RWPE2 (cell line): Measurements from ENCODE around the gene MYCBPAP.

Source experiments
- ATAC-seq: fragments of 200-7000 bp; cut with Tn5 transposase; 3 replicates; pipeline ENCODE4 v1.9.1; 2021; ENCODE audit warnings: low read depth
- DNase-seq: peaks from one replicate; pipeline ENCODE4 v3.0.0-alpha.2; 2020; ENCODE audit warnings: low spot score
- H3K27ac ChIP-seq: fragments of 450-650 bp; 2 replicates; pipeline ENCODE4 v1.5.1; 2017; ENCODE audit warnings: mild to moderate bottlenecking; ENCODE audit not compliant: poor library complexity, severe bottlenecking
- H3K27me3 ChIP-seq: fragments of 250-450 bp; sonication (Bioruptor Pico); 2 replicates; pipeline ENCODE4 v1.5.1; 2021; ENCODE audit warnings: mild to moderate bottlenecking, moderate library complexity; ENCODE audit not compliant: insufficient read depth, poor library complexity, severe bottlenecking
- H3K36me3 ChIP-seq: fragments of 250-450 bp; sonication (Bioruptor Pico); 2 replicates; pipeline ENCODE4 v1.5.1; 2020; ENCODE audit warnings: low read depth, mild to moderate bottlenecking, moderate library complexity
- H3K4me1 ChIP-seq: fragments of 250-450 bp; sonication (Bioruptor Pico); 2 replicates; pipeline ENCODE4 v1.5.1; 2021; ENCODE audit warnings: mild to moderate bottlenecking, moderate library complexity; ENCODE audit not compliant: insufficient read depth, poor library complexity, severe bottlenecking
- H3K4me3 ChIP-seq: fragments of 250-450 bp; sonication (Bioruptor Pico); 2 replicates; pipeline ENCODE4 v1.5.1; 2021; ENCODE audit warnings: mild to moderate bottlenecking, moderate library complexity; ENCODE audit not compliant: severe bottlenecking
- H3K9me3 ChIP-seq: fragments of 250-450 bp; sonication (Bioruptor Pico); 2 replicates; pipeline ENCODE4 v1.5.1; 2021; ENCODE audit warnings: mild to moderate bottlenecking, moderate library complexity; ENCODE audit not compliant: severe bottlenecking
- TF ChIP-seq, protein P1 (sequence below): fragments of 450-650 bp; IDR thresholded peaks from one replicate; pipeline ENCODE4 v1.5.1; 2017; ENCODE audit warnings: mild to moderate bottlenecking, moderate library complexity; ENCODE audit not compliant: poor library complexity, severe bottlenecking

Gene MYCBPAP

DNA sequence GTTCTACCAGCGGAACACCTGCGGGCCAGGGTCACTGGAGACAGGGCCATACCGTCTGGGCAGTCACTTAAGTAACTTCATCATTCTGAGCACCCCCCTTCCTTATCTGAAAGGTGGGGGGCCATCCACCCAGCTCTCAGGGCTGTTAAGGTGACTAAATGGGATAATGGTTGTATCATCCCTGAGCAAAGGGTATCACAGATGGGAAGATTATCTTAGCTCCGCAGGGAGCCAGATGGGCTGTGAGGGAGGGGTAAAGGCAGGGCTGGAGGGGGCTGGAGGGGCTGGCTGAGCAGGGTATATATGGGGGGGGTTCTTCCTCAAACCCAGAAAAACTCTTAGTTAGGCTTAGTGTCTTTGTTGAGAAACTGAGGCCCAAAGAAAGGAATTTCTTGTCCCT, 49.4 kb downstream of the MYCBPAP start:
- ATAC-seq: no peak
- no peaks in the 10 kb centered on the region for H3K9me3 ChIP-seq
- peaks cover 23% of the 10 kb centered on the region for H3K27me3 ChIP-seq
- no peaks in the 10 kb centered on the region for H3K4me1 ChIP-seq
- no peak for DNase-seq
- H3K27ac ChIP-seq: no peak overlapping the region
- TF ChIP-seq, protein P1, sequence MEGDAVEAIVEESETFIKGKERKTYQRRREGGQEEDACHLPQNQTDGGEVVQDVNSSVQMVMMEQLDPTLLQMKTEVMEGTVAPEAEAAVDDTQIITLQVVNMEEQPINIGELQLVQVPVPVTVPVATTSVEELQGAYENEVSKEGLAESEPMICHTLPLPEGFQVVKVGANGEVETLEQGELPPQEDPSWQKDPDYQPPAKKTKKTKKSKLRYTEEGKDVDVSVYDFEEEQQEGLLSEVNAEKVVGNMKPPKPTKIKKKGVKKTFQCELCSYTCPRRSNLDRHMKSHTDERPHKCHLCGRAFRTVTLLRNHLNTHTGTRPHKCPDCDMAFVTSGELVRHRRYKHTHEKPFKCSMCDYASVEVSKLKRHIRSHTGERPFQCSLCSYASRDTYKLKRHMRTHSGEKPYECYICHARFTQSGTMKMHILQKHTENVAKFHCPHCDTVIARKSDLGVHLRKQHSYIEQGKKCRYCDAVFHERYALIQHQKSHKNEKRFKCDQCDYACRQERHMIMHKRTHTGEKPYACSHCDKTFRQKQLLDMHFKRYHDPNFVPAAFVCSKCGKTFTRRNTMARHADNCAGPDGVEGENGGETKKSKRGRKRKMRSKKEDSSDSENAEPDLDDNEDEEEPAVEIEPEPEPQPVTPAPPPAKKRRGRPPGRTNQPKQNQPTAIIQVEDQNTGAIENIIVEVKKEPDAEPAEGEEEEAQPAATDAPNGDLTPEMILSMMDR: no peak
- H3K4me3 ChIP-seq: no peak overlapping the region
- H3K36me3 ChIP-seq: no peaks in the 10 kb centered on the region

DNA sequence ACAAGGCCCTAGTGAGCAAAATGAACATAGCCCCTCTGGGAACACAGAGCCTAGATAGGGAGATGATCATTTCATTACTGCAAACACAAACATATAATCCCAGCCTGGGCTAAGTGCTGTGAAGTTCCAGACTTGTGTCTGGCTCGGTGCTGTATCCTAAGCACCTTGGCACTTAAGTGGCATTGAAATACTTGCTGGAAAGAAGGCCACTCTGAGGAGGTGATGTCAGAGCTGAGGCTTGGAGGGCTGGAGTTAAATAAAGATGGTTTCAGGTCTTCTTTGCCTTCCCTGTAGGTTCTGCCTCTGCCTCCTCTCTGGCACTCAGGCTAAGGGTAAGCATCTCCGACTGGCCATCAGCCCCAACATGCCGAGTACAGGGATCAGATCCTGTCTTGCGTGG, 49.9 kb downstream of the MYCBPAP start:
- H3K4me3 ChIP-seq: no peak overlapping the region
- peaks cover 28% of the 10 kb centered on the region for H3K27me3 ChIP-seq

DNA sequence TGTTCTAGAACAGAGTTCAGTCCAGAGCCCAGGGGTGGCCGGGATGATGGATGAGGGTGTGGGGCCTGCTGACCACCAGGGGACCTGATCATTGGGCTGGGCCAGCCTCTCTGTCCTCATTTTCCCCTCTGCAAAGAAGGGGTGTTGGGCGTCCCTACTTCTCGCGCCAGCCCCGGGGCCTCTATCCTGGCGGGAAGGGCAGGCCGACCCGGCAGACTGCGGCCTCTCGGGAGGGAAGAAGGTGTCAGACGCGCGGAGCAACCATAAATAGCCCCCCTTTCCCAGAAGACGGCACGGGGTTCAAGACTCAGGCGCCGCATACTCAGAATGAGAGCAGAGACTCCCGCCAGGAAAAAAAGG, 50.3 kb downstream of the MYCBPAP start:
- Histone ChIP-seq H3K36me3 (no peaks in the 10 kb centered on the region), H3K27me3 (peaks cover 33% of the 10 kb centered on the region), H3K4me3 (no peak overlapping the region), H3K4me1 (no peaks in the 10 kb centered on the region), H3K27ac (no peak overlapping the region), H3K9me3 (no peaks in the 10 kb centered on the region)
- DNase-seq (no peak), ATAC-seq (no peak)
- TF ChIP-seq, protein P1: no peak

More for the DNA sequence above, 49.9 kb downstream of the MYCBPAP start:
- DNase-seq (no peak), ATAC-seq (no peak)
- no peaks in the 10 kb centered on the region for H3K36me3 ChIP-seq
- no peaks in the 10 kb centered on the region for H3K4me1 ChIP-seq
- no peaks in the 10 kb centered on the region for H3K9me3 ChIP-seq
- no peak overlapping the region for H3K27ac ChIP-seq
- TF ChIP-seq, protein P1: no peak

DNA sequence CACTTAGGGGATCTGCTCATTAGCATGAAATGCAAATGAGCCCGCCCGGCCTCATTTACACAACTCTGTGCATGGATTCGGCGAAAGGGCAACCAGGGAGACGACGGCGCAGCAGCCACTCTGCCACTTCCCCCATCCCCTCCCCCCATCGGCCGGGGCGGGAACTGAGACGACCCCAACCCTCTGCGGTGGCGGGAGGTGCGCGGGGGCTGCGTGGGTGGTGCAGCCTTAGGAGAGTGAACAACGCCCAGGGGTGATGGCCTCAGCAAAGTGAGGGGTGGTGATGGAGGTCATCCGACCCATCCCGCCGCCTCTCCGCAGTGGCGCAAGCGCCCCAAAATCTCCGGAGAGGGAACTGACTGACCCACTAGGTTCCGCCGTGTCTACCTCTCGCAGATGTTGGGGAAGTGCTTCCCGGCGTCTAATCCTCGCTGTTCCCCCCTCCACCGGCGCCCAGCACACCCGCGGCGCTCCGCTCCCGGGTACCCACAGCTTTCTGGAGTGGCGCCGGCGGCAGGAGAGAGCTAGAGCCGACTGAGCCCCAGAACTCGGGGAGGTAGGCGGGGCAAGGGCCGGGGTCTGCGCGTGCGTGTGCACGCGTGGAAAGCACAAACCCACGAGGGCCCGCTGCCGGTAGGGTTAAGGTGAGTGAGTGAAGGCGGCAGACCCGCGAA, 50.8 kb downstream of the MYCBPAP start:
- H3K4me3 ChIP-seq: no peak overlapping the region

DNA sequence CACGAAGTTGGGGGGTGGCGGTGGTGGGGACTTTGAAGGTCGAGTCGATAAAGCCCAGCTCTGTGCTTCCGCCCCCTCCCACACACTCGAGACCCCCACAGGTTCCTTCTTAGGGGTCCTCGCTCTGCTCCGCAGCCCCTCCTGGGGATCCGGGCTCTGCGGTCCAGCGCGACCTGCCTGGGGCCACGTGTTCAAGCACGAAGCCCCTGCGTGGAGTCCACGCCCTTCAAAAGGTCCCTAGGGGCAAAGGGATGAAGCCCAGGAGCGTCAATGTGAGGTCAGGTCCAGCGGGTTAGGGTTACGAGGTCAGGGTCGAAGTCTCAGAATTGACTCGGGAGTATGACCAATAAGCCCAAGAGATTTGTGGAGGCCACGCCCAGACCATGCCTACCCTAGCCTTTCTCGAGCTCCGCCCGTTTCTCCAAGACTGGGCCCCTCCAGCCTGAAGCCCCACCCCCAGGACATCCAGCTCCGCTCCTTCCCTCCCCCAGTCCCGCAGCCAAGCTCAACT, 51.5 kb downstream of the MYCBPAP start:
- TF ChIP-seq, protein P1: no peak
- Histone ChIP-seq H3K36me3 (no peaks in the 10 kb centered on the region), H3K27me3 (peaks cover 36% of the 10 kb centered on the region), H3K4me1 (no peaks in the 10 kb centered on the region), H3K9me3 (no peaks in the 10 kb centered on the region), H3K4me3 (peak overlapping the region; percentile 35), H3K27ac (no peak overlapping the region)
- DNase-seq (no peak), ATAC-seq (peak; percentile 58)

More for the DNA sequence above, 50.8 kb downstream of the MYCBPAP start:
- TF ChIP-seq, protein P1: no peak
- H3K27me3 ChIP-seq: peaks cover 35% of the 10 kb centered on the region
- H3K4me1 ChIP-seq: no peaks in the 10 kb centered on the region
- no peak for ATAC-seq
- H3K9me3 ChIP-seq: no peaks in the 10 kb centered on the region
- DNase-seq: no peak
- H3K27ac ChIP-seq: no peak overlapping the region
- no peaks in the 10 kb centered on the region for H3K36me3 ChIP-seq
